Sigmoid colon (tissue), 3 donors: ENCODE results near the gene SPRR4.

Experiments
- POLR2A ChIP-seq, 2 donors: fragments of 450-650 bp; IDR thresholded peaks; one replicate each; pipeline ENCODE4 v1.6.1; 2016; ENCODE audit warnings: antibody characterized with exemption in 2 of 2, mild to moderate bottlenecking in 2 of 2, moderate library complexity in 2 of 2
- TF ChIP-seq, protein P1 (sequence below), 4 experiments: fragments of 450-650 bp in 3 of 4; fragments of 200-600 bp in 1 of 4; IDR thresholded peaks; one replicate each; pipeline ENCODE4 v1.5.1; 2016 to 2019; ENCODE audit warnings: antibody characterized with exemption in 4 of 4, mild to moderate bottlenecking in 3 of 4, moderate library complexity in 2 of 4

DNA sequence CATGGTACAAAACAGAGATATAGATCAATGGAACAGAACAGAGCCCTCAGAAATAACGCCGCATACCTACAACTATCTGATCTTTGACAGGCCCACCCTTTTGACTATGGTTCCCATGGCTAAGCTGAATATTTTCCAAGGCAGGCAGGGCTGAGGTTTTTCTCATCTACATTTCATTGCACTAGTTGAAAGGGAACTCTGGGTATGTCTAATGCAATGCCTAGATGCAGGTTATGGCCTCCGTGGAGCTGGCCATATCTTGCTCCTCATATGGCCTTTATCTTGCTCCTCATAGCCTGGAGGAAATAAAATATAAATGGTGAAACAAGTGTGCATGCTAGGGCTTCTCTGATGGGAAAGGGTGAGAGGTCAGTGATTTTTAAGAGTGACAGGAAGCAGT lies 12.9 kb upstream of the SPRR4 start:
- TF ChIP-seq, protein P1, sequence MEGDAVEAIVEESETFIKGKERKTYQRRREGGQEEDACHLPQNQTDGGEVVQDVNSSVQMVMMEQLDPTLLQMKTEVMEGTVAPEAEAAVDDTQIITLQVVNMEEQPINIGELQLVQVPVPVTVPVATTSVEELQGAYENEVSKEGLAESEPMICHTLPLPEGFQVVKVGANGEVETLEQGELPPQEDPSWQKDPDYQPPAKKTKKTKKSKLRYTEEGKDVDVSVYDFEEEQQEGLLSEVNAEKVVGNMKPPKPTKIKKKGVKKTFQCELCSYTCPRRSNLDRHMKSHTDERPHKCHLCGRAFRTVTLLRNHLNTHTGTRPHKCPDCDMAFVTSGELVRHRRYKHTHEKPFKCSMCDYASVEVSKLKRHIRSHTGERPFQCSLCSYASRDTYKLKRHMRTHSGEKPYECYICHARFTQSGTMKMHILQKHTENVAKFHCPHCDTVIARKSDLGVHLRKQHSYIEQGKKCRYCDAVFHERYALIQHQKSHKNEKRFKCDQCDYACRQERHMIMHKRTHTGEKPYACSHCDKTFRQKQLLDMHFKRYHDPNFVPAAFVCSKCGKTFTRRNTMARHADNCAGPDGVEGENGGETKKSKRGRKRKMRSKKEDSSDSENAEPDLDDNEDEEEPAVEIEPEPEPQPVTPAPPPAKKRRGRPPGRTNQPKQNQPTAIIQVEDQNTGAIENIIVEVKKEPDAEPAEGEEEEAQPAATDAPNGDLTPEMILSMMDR (IDR thresholded peaks at IDR 0.05) = no peak
- TF ChIP-seq POLR2A (IDR thresholded peaks at IDR 0.05) = no peak
